Adrenal gland (tissue), 12 donors: ENCODE measurements around the gene METTL16. TPM values are rescaled to one million over a fixed set of nuclear protein-coding genes. Genes with fewer than 3 reads are reported as not detected.
"Not testable (repeated sequence)": the region's sequence is repeated elsewhere in the genome, so short reads cannot be mapped to it uniquely, and the experiment has no call there.

Experiments
- DNase-seq, 7 donors: peaks; one replicate each; pipeline ENCODE4 v3.0.0-alpha.2; 2019 to 2020
- H3K27ac ChIP-seq, 5 donors: fragments of 200-600 bp; sonication (generic) in 4 of 5; 1 replicate in 3 of 5; 2 replicates in 2 of 5; pipeline versions ENCODE4 v1.5.1 to v1.8.0; 2016 to 2020; ENCODE audit warnings: mild to moderate bottlenecking in 1 of 5
- H3K27me3 ChIP-seq: fragments of 200-600 bp; 2 replicates; pipeline ENCODE4 v1.8.0; 2021
- H3K36me3 ChIP-seq, 2 donors: fragments of 200-600 bp; replicated peaks in 1 of 2; 1 replicate in 1 of 2; 2 replicates in 1 of 2; pipeline versions ENCODE4 v1.5.1 to v1.8.0; 2018 to 2022
- H3K4me1 ChIP-seq, 2 donors: fragments of 200-600 bp; replicated peaks in 1 of 2; 1 replicate in 1 of 2; 2 replicates in 1 of 2; pipeline versions ENCODE4 v1.5.1 to v1.8.0; 2018 to 2021
- H3K4me3 ChIP-seq, 4 donors: fragments of 200-600 bp; sonication (generic) in 3 of 4; one replicate each; pipeline ENCODE4 v1.5.1; 2016 to 2018
- H3K9me3 ChIP-seq, 3 donors: fragments of 200-600 bp; sonication (generic) in 1 of 3; replicated peaks in 1 of 3; 1 replicate in 2 of 3; 2 replicates in 1 of 3; pipeline versions ENCODE4 v1.5.1 to v1.8.0; 2016 to 2021
- POLR2A ChIP-seq, 2 donors: fragments of 450-650 bp; IDR thresholded peaks; one replicate each; pipeline ENCODE4 v1.6.1; 2017; ENCODE audit warnings: antibody characterized with exemption in 2 of 2, mild to moderate bottlenecking in 2 of 2, moderate library complexity in 1 of 2
- WGBS, 4 donors: extraction: QIAGEN DNeasy Blood & Tissue Kit in 2 of 4; methylation state at CpG; one replicate each; pipeline versions ENCODE4 v1.1.5 to v1.1.7; 2013 to 2017; 5-methylcytosine and 5-hydroxymethylcytosine counted together
- intact Hi-C, 2 donors: fragments of 100-400 bp; cut with DNase I; formaldehyde crosslinking; loops; one replicate each; pipeline versions ENCODE4 v1.14.1 to v1.15.0; 2022 to 2023
- polyA plus RNA-seq, 3 donors: library from polyadenylated mRNA; stranded (reverse); fragments of 200-250 nt in 2 of 3; fragments of 350-450 nt in 1 of 3; fragmentation: Illumina TruSeq in 1 of 3; extraction: RNeasy Lipid Tissue Mini Kit (QIAGEN cat#74804) in 1 of 3; gene quantifications; one replicate each; pipeline ENCODE4 v1.2.3, GENCODE V29; 2013 to 2014
- total RNA-seq, 9 donors: library from RNA; depleted of rRNA in 4 of 9; stranded (reverse); fragments of >200 nt in 4 of 9; fragments of 120-200 nt in 1 of 9; fragmentation: NEBNext Ultra II Directional in 1 of 9; extraction: Animal tissue kit (Norgen Biotek cat#: 25700) in 1 of 9; gene quantifications; one replicate each; pipeline versions ENCODE4 v1.1.0 to v1.2.4, GENCODE V29; 2013 to 2023
- TF ChIP-seq, protein P1 (sequence below), 6 experiments: fragments of 450-650 bp in 4 of 6; fragments of 200-600 bp in 2 of 6; sonication (generic) in 1 of 6; IDR thresholded peaks; 1 replicate in 5 of 6; 2 replicates in 1 of 6; pipeline versions ENCODE4 v1.5.1 to v1.8.0; 2016 to 2021; ENCODE audit warnings: antibody characterized with exemption in 6 of 6, mild to moderate bottlenecking in 2 of 6, moderate library complexity in 1 of 6
- donor health status: healthy with polysubstance abuse.
- donor health status: Bipolar disorder and iron deficiency.
- donor health status: DM: yes; HTN: yes; CAD: no.
- donor health status: DM: no; HTN: no; CAD: no.
- donor health status: DM: no; HTN: no; CAD: no.
- donor health status: DM: yes; HTN: yes; CAD: no.

The METTL16 gene
- total and polyA plus RNA-seq, 12 donors = 15.3 to 94.7 (median 33.2) TPM

DNA sequence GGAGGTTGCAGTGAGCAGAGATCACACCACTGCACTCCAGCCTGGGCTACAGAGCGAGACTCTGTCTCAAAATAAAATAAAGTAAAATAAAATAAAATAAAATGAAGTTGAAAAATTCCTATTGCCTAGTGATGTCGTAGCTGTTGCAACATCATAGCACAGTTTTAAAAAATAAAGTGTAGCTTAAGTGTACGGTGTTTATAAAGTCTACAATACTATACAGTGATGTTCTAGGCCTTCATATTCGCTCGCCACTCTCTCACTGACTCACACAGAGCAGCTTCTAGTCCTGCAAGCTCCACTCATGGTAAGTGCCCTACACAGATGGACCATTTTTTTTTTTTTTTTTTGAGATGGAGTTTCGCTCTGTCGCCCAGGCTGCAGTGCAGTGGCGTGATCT is 67.3 kb downstream of the METTL16 start:
- TF ChIP-seq POLR2A (IDR thresholded peaks at IDR 0.05) = no peak
- TF ChIP-seq, protein P1, sequence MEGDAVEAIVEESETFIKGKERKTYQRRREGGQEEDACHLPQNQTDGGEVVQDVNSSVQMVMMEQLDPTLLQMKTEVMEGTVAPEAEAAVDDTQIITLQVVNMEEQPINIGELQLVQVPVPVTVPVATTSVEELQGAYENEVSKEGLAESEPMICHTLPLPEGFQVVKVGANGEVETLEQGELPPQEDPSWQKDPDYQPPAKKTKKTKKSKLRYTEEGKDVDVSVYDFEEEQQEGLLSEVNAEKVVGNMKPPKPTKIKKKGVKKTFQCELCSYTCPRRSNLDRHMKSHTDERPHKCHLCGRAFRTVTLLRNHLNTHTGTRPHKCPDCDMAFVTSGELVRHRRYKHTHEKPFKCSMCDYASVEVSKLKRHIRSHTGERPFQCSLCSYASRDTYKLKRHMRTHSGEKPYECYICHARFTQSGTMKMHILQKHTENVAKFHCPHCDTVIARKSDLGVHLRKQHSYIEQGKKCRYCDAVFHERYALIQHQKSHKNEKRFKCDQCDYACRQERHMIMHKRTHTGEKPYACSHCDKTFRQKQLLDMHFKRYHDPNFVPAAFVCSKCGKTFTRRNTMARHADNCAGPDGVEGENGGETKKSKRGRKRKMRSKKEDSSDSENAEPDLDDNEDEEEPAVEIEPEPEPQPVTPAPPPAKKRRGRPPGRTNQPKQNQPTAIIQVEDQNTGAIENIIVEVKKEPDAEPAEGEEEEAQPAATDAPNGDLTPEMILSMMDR (IDR thresholded peaks at IDR 0.05) = no peak

DNA sequence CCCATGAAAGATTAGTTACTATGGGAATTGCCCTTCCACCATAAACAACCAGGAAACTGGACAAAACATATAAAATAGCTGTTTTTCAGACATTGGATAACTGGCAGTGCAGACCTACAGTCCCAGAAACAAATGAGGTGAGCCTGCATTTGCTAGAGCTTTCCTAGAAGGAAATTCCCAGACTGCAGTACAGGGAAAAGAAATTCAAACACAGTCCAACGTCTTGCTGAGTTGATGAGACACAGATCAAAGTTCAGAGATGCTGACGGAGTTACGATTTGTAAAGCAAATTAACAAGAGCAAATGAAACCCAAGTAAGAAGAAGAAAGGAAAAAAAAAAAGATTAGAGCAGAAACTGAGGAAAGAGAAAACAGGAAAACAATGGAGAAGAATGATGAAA is 69.5 kb downstream of the METTL16 start:
- Histone ChIP-seq H3K4me1 (no peaks in the 10 kb centered on the region), H3K4me3 (no peak overlapping the region), H3K9me3 (no peaks in the 10 kb centered on the region), H3K27me3 (no peaks in the 10 kb centered on the region), H3K27ac (no peak overlapping the region), H3K36me3 (peaks cover 0 to 26% of the 10 kb centered on the region in 2 donors)
- TF ChIP-seq, protein P1 (IDR thresholded peaks at IDR 0.05) = no peak
- no peak for TF ChIP-seq POLR2A (IDR thresholded peaks at IDR 0.05)
- 68 to 83% (median 76%) methylated on average over 3 of the region's 3 CpGs for WGBS, 4 donors
- DNase-seq = no peak
- intact Hi-C loops = no loop called here

More for the DNA sequence above, 67.3 kb downstream of the METTL16 start:
- H3K27ac ChIP-seq = no peak overlapping the region
- no peaks in the 10 kb centered on the region for H3K27me3 ChIP-seq
- H3K4me3 ChIP-seq = no peak overlapping the region
- no peaks in the 10 kb centered on the region for H3K9me3 ChIP-seq
- H3K4me1 ChIP-seq = no peaks in the 10 kb centered on the region
- H3K36me3 ChIP-seq = peaks cover 0 to 9% of the 10 kb centered on the region in 2 donors
- DNase-seq = no peak
- WGBS, 4 donors = 95 to 99% (median 96%) methylated on average over 8 of the region's 8 CpGs
- intact Hi-C loops = no loop called here

DNA sequence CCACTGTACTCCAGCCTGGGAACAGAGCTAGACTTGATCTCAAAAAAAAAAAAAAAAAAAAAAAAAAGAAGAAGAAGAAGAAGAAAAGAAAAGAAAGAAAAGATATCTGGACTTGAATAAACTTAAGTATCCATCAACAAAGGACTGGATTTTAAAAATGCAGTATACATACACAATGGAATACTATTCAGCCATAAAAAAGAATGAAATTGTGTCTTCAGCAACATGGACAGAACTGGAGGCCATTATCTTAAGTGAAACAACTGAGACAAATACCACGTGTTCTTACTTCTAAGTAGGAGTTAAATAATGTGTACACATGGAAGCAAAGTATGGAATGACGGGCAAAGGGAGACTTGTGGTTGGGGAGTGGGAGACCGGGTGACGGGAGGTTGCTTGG is 70.8 kb downstream of the METTL16 start:
- 93 to 99% (median 97%) methylated on average over 4 of the region's 4 CpGs for whole genome bisulfite sequencing, 4 donors
- TF ChIP-seq, protein P1 (IDR thresholded peaks at IDR 0.05) = no peak
- TF ChIP-seq POLR2A (IDR thresholded peaks at IDR 0.05) = no peak
- H3K4me1 ChIP-seq = no peaks in the 10 kb centered on the region
- H3K27me3 ChIP-seq = no peaks in the 10 kb centered on the region
- H3K4me3 ChIP-seq = no peak overlapping the region
- intact Hi-C loops = no loop called here
- no peaks in the 10 kb centered on the region for H3K9me3 ChIP-seq
- DNase-seq = no peak
- H3K27ac ChIP-seq = no peak overlapping the region
- H3K36me3 ChIP-seq = peaks cover 0 to 38% of the 10 kb centered on the region in 2 donors

DNA sequence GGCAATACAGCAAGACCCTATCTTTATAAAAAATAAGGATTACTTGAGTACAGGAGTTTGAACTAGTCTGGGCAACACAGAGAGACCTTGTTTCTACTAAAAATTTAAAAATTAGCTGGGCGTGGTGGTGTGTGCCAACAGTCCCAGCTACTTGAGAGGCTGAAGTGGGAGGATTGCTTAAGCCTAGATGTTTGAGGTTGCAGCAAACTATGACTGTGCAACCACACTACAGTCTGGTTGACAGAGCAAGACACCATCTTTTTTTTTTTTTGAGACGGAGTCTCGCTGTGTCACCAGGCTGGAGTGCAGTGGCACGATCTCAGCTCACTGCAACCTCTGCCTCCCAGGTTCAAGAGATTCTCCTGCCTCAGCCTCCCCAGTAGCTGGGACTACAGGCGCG is 71.7 kb downstream of the METTL16 start:
- not testable (repeated sequence) for H3K4me1 ChIP-seq, H3K9me3 ChIP-seq, H3K27ac ChIP-seq, H3K27me3 ChIP-seq, H3K4me3 ChIP-seq, DNase-seq
- peaks cover 0 to 41% of the 10 kb centered on the region in 2 donors for H3K36me3 ChIP-seq
- 90 to 97% (median 93%) methylated on average over 4 to 6 of the region's 6 CpGs for WGBS, 4 donors
- intact Hi-C loops = loop anchor here in 1 of 2 donors (10.0 kb wide), 1 partner anchor 65 kb away; no protein-coding TSS in a partner anchor

DNA sequence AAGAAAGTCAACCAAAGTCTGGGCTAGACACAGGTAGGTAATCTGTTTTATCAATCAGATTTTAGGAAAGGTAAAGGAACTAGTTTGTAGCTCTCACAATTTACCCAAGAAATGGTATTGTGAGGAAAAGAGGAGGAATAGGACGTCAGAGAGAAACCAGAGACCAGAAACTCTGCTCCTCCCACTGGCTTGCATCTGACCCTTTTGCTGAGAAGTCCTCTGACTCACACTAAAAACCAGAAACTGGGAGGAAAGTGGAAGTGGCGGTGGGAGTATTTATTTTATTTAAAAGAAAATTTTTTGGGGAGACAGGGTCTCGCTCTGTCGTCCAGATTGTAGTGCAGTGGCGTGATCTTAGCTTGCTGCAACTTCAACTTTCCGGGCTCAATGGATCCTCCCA is 72.9 kb downstream of the METTL16 start:
- WGBS, 4 donors = 78 to 93% (median 86%) methylated on average over 6 of the region's 6 CpGs
- Histone ChIP-seq H3K4me1 (no peaks in the 10 kb centered on the region), H3K36me3 (peaks cover 0 to 41% of the 10 kb centered on the region in 2 donors), H3K27me3 (no peaks in the 10 kb centered on the region), H3K27ac (no peak overlapping the region), H3K4me3 (no peak overlapping the region), H3K9me3 (no peaks in the 10 kb centered on the region)
- no peak for DNase-seq
- TF ChIP-seq POLR2A (IDR thresholded peaks at IDR 0.05) = no peak
- TF ChIP-seq, protein P1 (IDR thresholded peaks at IDR 0.05) = no peak
- intact Hi-C loops = loop anchor here in 1 of 2 donors (10.0 kb wide), 1 partner anchor 66 kb away; no protein-coding TSS in a partner anchor
